ENCODE measurements around the gene CEP135.

GRCh38 chr4:55965585-55965984 is 16.8 kb downstream of the CEP135 start:
- TF ChIP-seq CTCF (conservative IDR thresholded peaks at IDR 0.05 in 1 of 2, IDR thresholded peaks at IDR 0.05 in 1 of 2; ENCODE audit: low read depth in 1 of 2, low read length in 2 of 2) (no peak), EZH2 (IDR thresholded peaks at IDR 0.05; ENCODE audit: low read length, missing control alignments) (no peak)

All from fibroblast of lung (primary cell).